IMR-90 (cell line): ENCODE data around the gene MYPOP. TPM values are rescaled to one million over a fixed set of nuclear protein-coding genes. Genes with fewer than 3 reads are reported as not detected.

Experiments
- ATAC-seq: fragments of 200-7000 bp; cut with Tn5 transposase; 2 replicates; pipeline ENCODE4 v1.9.1; 2020; ENCODE audit warnings: low read depth, mild to moderate bottlenecking, moderate library complexity
- BruUV-seq: library from RNA; stranded (reverse); fragments of 400-500 nt; replicated peaks from 2 replicates; lab custom pipeline; 2021; lab: Mats Ljungman, UMichigan
- CTCF ChIA-PET: fragments of 300-600 bp; formaldehyde crosslinking; extraction: SDS; loops from one replicate; lab custom pipeline; 2021; ENCODE audit warnings: antibody characterized with exemption; lab: Yijun Ruan, JAX
- POLR2A ChIA-PET: fragments of 300-600 bp; sonication (Branson Sonifier 250); formaldehyde crosslinking; loops from one replicate; lab custom pipeline; 2022; ENCODE audit warnings: antibody characterized with exemption; ENCODE audit not compliant: unreplicated experiment; lab: Charles Lee
- DNase-seq: peaks from one replicate; pipeline ENCODE4 v3.0.0; 2013
- H2AFZ ChIP-seq: replicated peaks from 2 replicates; pipeline ENCODE3; 2013; ENCODE audit warnings: low read length, mild to moderate bottlenecking; ENCODE audit not compliant: poor library complexity
- H2AK5ac ChIP-seq: 2 replicates; pipeline ENCODE4 v1.6.1; 2013; ENCODE audit warnings: low read depth, low read length, inconsistent platforms
- H2AK9ac ChIP-seq: replicated peaks from 2 replicates; pipeline ENCODE3; 2013; ENCODE audit warnings: mild to moderate bottlenecking, low read depth, low read length, moderate library complexity; ENCODE audit not compliant: poor library complexity
- H2BK120ac ChIP-seq: 2 replicates; pipeline ENCODE4 v1.6.1; 2013; ENCODE audit warnings: low read depth, low read length, inconsistent platforms
- H2BK15ac ChIP-seq: 3 replicates; pipeline ENCODE4 v1.6.1; 2013; ENCODE audit warnings: low read depth, low read length, inconsistent platforms
- H2BK20ac ChIP-seq: 2 replicates; pipeline ENCODE4 v1.6.1; 2013; ENCODE audit warnings: low read depth, mild to moderate bottlenecking, inconsistent platforms, low read length, moderate library complexity
- H2BK5ac ChIP-seq: 2 replicates; pipeline ENCODE4 v1.6.1; 2013; ENCODE audit warnings: mild to moderate bottlenecking, low read depth, low read length, inconsistent platforms; ENCODE audit not compliant: poor library complexity, severe bottlenecking
- H3K14ac ChIP-seq: replicated peaks from 2 replicates; pipeline ENCODE4 v1.6.1; 2013; ENCODE audit warnings: low read depth, low read length, inconsistent platforms
- H3K18ac ChIP-seq: 2 replicates; pipeline ENCODE4 v1.6.1; 2013; ENCODE audit warnings: low read depth, low read length, control low read depth
- H3K23ac ChIP-seq: 2 replicates; pipeline ENCODE4 v1.6.1; 2013; ENCODE audit warnings: low read depth, low read length, inconsistent platforms
- H3K27ac ChIP-seq: 2 replicates; pipeline ENCODE4 v1.5.1; 2013; ENCODE audit warnings: mild to moderate bottlenecking, control low read depth, low read length; ENCODE audit not compliant: insufficient read depth
- H3K27me3 ChIP-seq: 2 replicates; pipeline ENCODE4 v1.6.1; 2013; ENCODE audit warnings: low read length; ENCODE audit not compliant: control insufficient read depth, insufficient read depth
- H3K36me3 ChIP-seq: 2 replicates; pipeline ENCODE4 v1.6.1; 2013; ENCODE audit warnings: low read length, mixed read lengths; ENCODE audit not compliant: control insufficient read depth, insufficient read depth
- H3K4ac ChIP-seq: 2 replicates; pipeline ENCODE4 v1.6.1; 2013; ENCODE audit warnings: low read depth, low read length, inconsistent platforms
- H3K4me1 ChIP-seq: 2 replicates; pipeline ENCODE4 v1.6.1; 2013; ENCODE audit warnings: low read length, mixed read lengths; ENCODE audit not compliant: control insufficient read depth, insufficient read depth
- H3K4me2 ChIP-seq: 2 replicates; pipeline ENCODE4 v1.6.1; 2013; ENCODE audit warnings: low read depth, mild to moderate bottlenecking, control low read depth, low read length, moderate library complexity
- H3K4me3 ChIP-seq: 2 replicates; pipeline ENCODE4 v1.5.1; 2013; ENCODE audit warnings: low read depth, mild to moderate bottlenecking, control low read depth, low read length, moderate library complexity; ENCODE audit not compliant: insufficient read depth
- H3K56ac ChIP-seq: 2 replicates; pipeline ENCODE4 v1.6.1; 2013; ENCODE audit warnings: low read length, inconsistent platforms; ENCODE audit not compliant: insufficient read depth; ENCODE audit errors: extremely low read depth
- H3K79me1 ChIP-seq, 2 experiments: 2 replicates each; pipeline ENCODE4 v1.6.1; 2013; ENCODE audit warnings: low read length in 2 of 2, inconsistent platforms in 1 of 2, low read depth in 1 of 2
- H3K9ac ChIP-seq: 2 replicates; pipeline ENCODE4 v1.6.1; 2013; ENCODE audit warnings: low read depth, low read length, control low read depth
- H3K9me1 ChIP-seq: 2 replicates; pipeline ENCODE4 v1.6.1; 2013; ENCODE audit warnings: low read length, inconsistent platforms; ENCODE audit not compliant: insufficient read depth
- H3K9me3 ChIP-seq: 2 replicates; pipeline ENCODE4 v1.6.1; 2013; ENCODE audit warnings: low read length; ENCODE audit not compliant: control insufficient read depth, insufficient read depth
- H4K20me1 ChIP-seq: 2 replicates; pipeline ENCODE4 v1.6.1; 2013; ENCODE audit warnings: low read length, inconsistent platforms; ENCODE audit not compliant: insufficient read depth
- H4K5ac ChIP-seq: 2 replicates; pipeline ENCODE4 v1.6.1; 2013; ENCODE audit warnings: mild to moderate bottlenecking, low read depth, low read length, control low read depth
- H4K8ac ChIP-seq, 2 experiments: 2 replicates each; pipeline ENCODE4 v1.6.1; 2013; ENCODE audit warnings: low read depth in 2 of 2, low read length in 2 of 2, control low read depth in 1 of 2, inconsistent platforms in 1 of 2
- H4K91ac ChIP-seq: 2 replicates; pipeline ENCODE4 v1.6.1; 2013; ENCODE audit warnings: low read depth, low read length, inconsistent platforms; ENCODE audit not compliant: insufficient read depth
- BHLHE40 ChIP-seq: fragments of 150-350 bp; IDR thresholded peaks from 2 replicates; pipeline ENCODE4 v1.6.1; 2016; ENCODE audit warnings: mild to moderate bottlenecking, low read depth, low read length
- CEBPB ChIP-seq: IDR thresholded peaks from 2 replicates; pipeline ENCODE4 v1.6.1; 2012; ENCODE audit warnings: low read depth, low read length, improper control_type of control experiment
- CHD1 ChIP-seq: IDR thresholded peaks from 2 replicates; pipeline ENCODE4 v1.6.1; 2012; ENCODE audit warnings: low read depth, low read length, improper control_type of control experiment
- FOS ChIP-seq: fragments of 150-350 bp; IDR thresholded peaks from 2 replicates; pipeline ENCODE4 v1.6.1; 2016; ENCODE audit warnings: low read depth, low read length
- MAFK ChIP-seq: IDR thresholded peaks from 2 replicates; pipeline ENCODE4 v1.6.1; 2012; ENCODE audit warnings: low read depth, low read length, improper control_type of control experiment
- MAZ ChIP-seq: IDR thresholded peaks from 2 replicates; pipeline ENCODE4 v1.6.1; 2012; ENCODE audit warnings: low read depth, mild to moderate bottlenecking, low read length, improper control_type of control experiment, moderate library complexity, borderline replicate concordance
- POLR2A ChIP-seq: IDR thresholded peaks from 2 replicates; pipeline ENCODE4 v1.6.1; 2012; ENCODE audit warnings: mild to moderate bottlenecking, low read depth, low read length
- RCOR1 ChIP-seq: IDR thresholded peaks from 2 replicates; pipeline ENCODE4 v1.6.1; 2012; ENCODE audit warnings: mild to moderate bottlenecking, low read length, improper control_type of control experiment; ENCODE audit not compliant: insufficient replicate concordance
- USF2 ChIP-seq: fragments of 150-350 bp; IDR thresholded peaks from 2 replicates; pipeline ENCODE4 v1.6.1; 2017; ENCODE audit warnings: mild to moderate bottlenecking, antibody characterized with exemption, low read length, low read depth
- WGBS, 2 experiments: methylation state at CpG; one replicate each; pipeline versions ENCODE4 v1.1.5 to v1.1.7; 2013; ENCODE audit warnings: missing lambda C conversion rate in 2 of 2; ENCODE audit not compliant: insufficient read length in 1 of 2; ENCODE audit errors: extremely low coverage in 2 of 2; 5-methylcytosine and 5-hydroxymethylcytosine counted together
- dilution Hi-C: fragments of 300-500 bp; cut with HindIII; formaldehyde crosslinking; loops from one replicate; pipeline ENCODE4 v1.14.3; 2018; ENCODE audit warnings: low sequenced_read_pairs; ENCODE audit not compliant: unreplicated experiment
- in situ Hi-C: fragments of 300-500 bp; cut with MboI; formaldehyde crosslinking; loops from 3 replicates; pipeline ENCODE4 v1.14.3; 2019; ENCODE audit warnings: low sequenced_read_pairs, inconsistent platforms, mixed read lengths
- intact Hi-C: fragments of 100-400 bp; cut with micrococcal nuclease; formaldehyde crosslinking; loops from 2 replicates; pipeline ENCODE4 v1.10.0; 2022
- polyA plus RNA-seq, 3 experiments: library from polyadenylated mRNA; depleted of rRNA; stranded (reverse); fragments of >200 nt; gene quantifications; 2 replicates each; pipeline ENCODE4 v1.2.3, GENCODE V29; 2012; ENCODE audit warnings: low replicate concordance in 1 of 3
- total RNA-seq: library from RNA; depleted of rRNA; stranded (reverse); fragments of >200 nt; gene quantifications from 2 replicates; pipeline ENCODE4 v1.2.3, GENCODE V29; 2012

The MYPOP gene
- total and polyA plus RNA-seq, 2 of the 4 experiments (the other 2 are of a cell fraction) = 0.36 to 2.8 TPM

- Histone ChIP-seq H3K9ac (peak overlapping the region; percentile 89), H2AFZ (peak overlapping the region; percentile 95), H3K4me3 (peak overlapping the region; percentile 74), H2BK15ac (peak overlapping the region; percentile 40; the same call in 1 of the 3 replicates), H3K27ac (peak overlapping the region; percentile 92), H3K4me2 (peak overlapping the region; percentile 74), H3K4ac (peak overlapping the region; percentile 97), H3K4me1 (peaks cover 10% of the 10 kb centered on the region), H3K18ac (peak overlapping the region; percentile 68; the same call in 1 of the 2 replicates), H3K36me3 (peaks cover 8% of the 10 kb centered on the region; the same call in 1 of the 2 replicates), H3K23ac (peak overlapping the region; percentile 65), H4K5ac (peak overlapping the region; percentile 86), H4K8ac (peak overlapping the region; percentile 99 to 100), H3K27me3 (no peaks in the 10 kb centered on the region), H3K14ac (peak overlapping the region; percentile 98), H4K20me1 (peaks cover 15% of the 10 kb centered on the region), H3K9me1 (peaks cover 6% of the 10 kb centered on the region; the same call in 1 of the 2 replicates), H3K56ac (peak overlapping the region; percentile 71; the same call in 1 of the 2 replicates), H2AK9ac (peak overlapping the region; percentile 93), H3K9me3 (no peaks in the 10 kb centered on the region), H3K79me1 (peaks cover 8 to 30% of the 10 kb centered on the region in 2 experiments), H2BK120ac (peak overlapping the region; percentile 42), H2AK5ac (peak overlapping the region; percentile 85), H2BK5ac (peak overlapping the region; percentile 86), H4K91ac (peak overlapping the region; percentile 97), H2BK20ac (no peak overlapping the region; the same call in 1 of the 2 replicates)
- ATAC-seq (no peak), DNase-seq (no peak)
- dilution Hi-C loops (no loop called here), in situ Hi-C loops (no loop called here), intact Hi-C loops (loop anchor here (2.0 to 5.0 kb wide), 2 partner anchors 24 to 110 kb away; partner anchors contain the start of genes CCDC61 and SYMPK)
- TF ChIP-seq FOS (no peak), BHLHE40 (no peak), RCOR1 (no peak), MAZ (no peak), POLR2A (no peak), USF2 (no peak), CHD1 (no peak), MAFK (no peak), CEBPB (peak; percentile 72)
- POLR2A ChIA-PET = no interaction called here
- no CpG with 5 or more reads among the region's 10 CpGs for WGBS, 2 experiments
- CTCF ChIA-PET = no interaction called here
- BruUV-seq = no TSS peak
Measured at GRCh38 chr19:45887200-45887710, 15.2 kb downstream of the MYPOP start.
